Calu3 (cell line): ENCODE results near the gene NUDT22. TPM values are rescaled to one million over a fixed set of nuclear protein-coding genes. Genes with fewer than 3 reads are reported as not detected.

Source experiments
- BruUV-seq: library from RNA; stranded (reverse); fragments of 400-500 nt; replicated peaks from 2 replicates; lab custom pipeline; 2021; lab: Mats Ljungman, UMichigan
- CTCF ChIA-PET: fragments of 300-600 bp; sonication (Branson Sonifier 250); formaldehyde crosslinking; loops from one replicate; lab custom pipeline; 2022; ENCODE audit warnings: antibody characterized with exemption; lab: Charles Lee
- DNase-seq: peaks from one replicate; pipeline ENCODE4 v3.0.0; 2022
- H3K27ac Mint-ChIP-seq: one replicate; pipeline ENCODE4 v1.8.0; 2022; ENCODE audit warnings: mixed read lengths; ENCODE audit not compliant: unreplicated experiment
- H3K27me3 Mint-ChIP-seq: one replicate; pipeline ENCODE4 v1.8.0; 2022; ENCODE audit warnings: mixed read lengths; ENCODE audit not compliant: unreplicated experiment
- H3K36me3 Mint-ChIP-seq: one replicate; pipeline ENCODE4 v1.8.0; 2022; ENCODE audit warnings: mild to moderate bottlenecking, moderate library complexity, mixed read lengths; ENCODE audit not compliant: insufficient read depth, unreplicated experiment
- H3K4me1 Mint-ChIP-seq: one replicate; pipeline ENCODE4 v1.8.0; 2022; ENCODE audit warnings: mild to moderate bottlenecking, low read depth, mixed read lengths; ENCODE audit not compliant: unreplicated experiment
- H3K4me3 Mint-ChIP-seq: one replicate; pipeline ENCODE4 v1.8.0; 2022; ENCODE audit warnings: mild to moderate bottlenecking, low read depth, moderate library complexity, mixed read lengths; ENCODE audit not compliant: unreplicated experiment
- H3K9me3 Mint-ChIP-seq: one replicate; pipeline ENCODE4 v1.8.0; 2022; ENCODE audit warnings: low read depth, mixed read lengths; ENCODE audit not compliant: unreplicated experiment
- intact Hi-C: fragments of 100-400 bp; cut with micrococcal nuclease; formaldehyde crosslinking; loops from one replicate; pipeline ENCODE4 v1.10.0; 2022; ENCODE audit not compliant: unreplicated experiment
- total RNA-seq: library from RNA; stranded (reverse); gene quantifications from 2 replicates; pipeline ENCODE4 v1.2.3, GENCODE V29; 2022
- TF ChIP-seq, protein P1 (sequence below): fragments of 200-600 bp; IDR thresholded peaks from one replicate; pipeline ENCODE4 v1.8.0; 2022; ENCODE audit warnings: antibody characterized with exemption; ENCODE audit not compliant: unreplicated experiment

NUDT22 gene
- total RNA-seq, 1 experiment from 2014 or later: 58.7 TPM

DNA sequence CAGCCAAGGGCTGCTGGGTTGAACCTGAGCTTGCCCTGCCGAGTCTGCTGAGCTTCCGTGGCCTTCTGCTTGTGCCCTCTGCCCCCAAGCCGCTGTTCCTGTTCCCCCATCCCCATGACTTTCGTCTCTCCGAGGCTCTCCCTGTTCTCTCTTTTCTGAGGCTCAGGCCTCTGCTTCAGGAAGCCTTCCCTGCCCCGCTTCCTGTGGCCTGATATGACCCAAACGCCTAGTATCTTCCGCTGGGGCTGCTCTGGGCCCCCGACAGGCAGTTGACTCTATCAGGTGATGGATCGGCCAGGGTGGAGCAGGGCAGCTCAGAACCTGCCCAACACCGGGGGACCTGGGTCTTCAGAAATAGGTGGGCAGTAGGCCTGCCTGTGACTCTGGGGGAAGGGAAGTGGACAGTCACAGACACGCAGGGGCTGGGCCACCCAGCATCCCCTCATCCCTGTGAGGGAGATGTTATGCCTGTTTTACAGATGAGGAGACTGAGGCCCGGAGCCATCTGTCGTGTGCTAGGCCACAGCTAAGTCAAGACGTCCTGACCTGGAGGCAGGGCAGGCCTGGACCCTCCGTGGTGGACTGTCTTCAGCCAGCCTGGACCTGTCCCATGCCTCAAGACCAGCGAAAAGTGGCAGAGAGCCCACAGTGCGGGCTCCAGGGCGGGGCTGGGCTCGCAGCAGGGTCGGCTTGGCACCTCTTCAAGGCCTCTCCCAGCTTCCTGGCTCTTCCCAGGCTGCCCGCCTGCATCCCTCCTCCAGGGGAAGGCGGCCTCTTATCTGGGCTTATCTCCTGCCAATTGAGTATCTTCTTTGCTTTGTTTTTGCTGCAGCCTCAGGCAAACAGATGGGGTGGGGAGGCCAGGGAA is 42.2 kb downstream of the NUDT22 start:
- CTCF ChIA-PET: interaction anchor here (0.5 to 1.4 kb wide), 6 partner anchors 8 to 87 kb away, joined by 3 to 8 read pairs (median 4); partner anchors contain the start of gene FKBP2
- TF ChIP-seq, protein P1, sequence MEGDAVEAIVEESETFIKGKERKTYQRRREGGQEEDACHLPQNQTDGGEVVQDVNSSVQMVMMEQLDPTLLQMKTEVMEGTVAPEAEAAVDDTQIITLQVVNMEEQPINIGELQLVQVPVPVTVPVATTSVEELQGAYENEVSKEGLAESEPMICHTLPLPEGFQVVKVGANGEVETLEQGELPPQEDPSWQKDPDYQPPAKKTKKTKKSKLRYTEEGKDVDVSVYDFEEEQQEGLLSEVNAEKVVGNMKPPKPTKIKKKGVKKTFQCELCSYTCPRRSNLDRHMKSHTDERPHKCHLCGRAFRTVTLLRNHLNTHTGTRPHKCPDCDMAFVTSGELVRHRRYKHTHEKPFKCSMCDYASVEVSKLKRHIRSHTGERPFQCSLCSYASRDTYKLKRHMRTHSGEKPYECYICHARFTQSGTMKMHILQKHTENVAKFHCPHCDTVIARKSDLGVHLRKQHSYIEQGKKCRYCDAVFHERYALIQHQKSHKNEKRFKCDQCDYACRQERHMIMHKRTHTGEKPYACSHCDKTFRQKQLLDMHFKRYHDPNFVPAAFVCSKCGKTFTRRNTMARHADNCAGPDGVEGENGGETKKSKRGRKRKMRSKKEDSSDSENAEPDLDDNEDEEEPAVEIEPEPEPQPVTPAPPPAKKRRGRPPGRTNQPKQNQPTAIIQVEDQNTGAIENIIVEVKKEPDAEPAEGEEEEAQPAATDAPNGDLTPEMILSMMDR: no peak
- intact Hi-C loops: no loop called here
- Mint-ChIP-seq H3K36me3 (peaks cover 58% of the 10 kb centered on the region), H3K4me1 (peaks cover 18% of the 10 kb centered on the region), H3K27me3 (no peaks in the 10 kb centered on the region), H3K4me3 (peak overlapping the region; percentile 94), H3K9me3 (no peaks in the 10 kb centered on the region), H3K27ac (peak overlapping the region; percentile 97)
- no TSS peak for BruUV-seq
- DNase-seq: no peak

DNA sequence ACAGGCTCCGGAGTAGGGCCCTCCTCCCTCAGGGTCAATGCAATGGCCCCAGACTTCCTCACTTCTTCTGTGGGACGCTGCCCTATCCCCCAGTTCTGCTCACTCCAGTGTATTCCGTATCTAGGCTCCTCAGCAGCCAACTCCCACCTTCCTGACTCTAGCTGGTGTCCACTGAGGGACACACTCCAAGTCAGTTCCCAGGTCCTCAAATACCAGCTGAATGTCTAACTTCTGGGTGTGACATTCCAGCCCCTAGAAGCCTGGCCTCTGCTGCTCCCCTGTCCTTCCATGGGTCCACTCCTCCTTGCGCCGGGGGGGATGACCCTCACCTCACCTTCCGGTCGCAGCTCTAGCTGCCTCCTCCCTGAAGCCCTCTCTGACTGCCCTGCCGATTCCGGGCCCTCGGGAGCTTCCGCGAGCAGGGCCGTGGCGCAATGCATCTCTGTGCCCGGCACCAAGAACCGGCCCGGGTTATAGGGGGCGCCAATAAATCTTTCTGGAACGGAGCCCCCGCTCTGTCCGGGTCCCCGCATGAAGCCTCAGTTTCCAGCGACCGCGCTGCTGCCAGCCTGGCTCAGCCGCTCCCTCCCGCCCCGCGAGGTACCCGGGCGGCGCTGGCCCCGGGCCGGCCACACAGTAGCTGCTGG is 42.9 kb downstream of the NUDT22 start:
- intact Hi-C loops: no loop called here
- peaks cover 60% of the 10 kb centered on the region for H3K36me3 Mint-ChIP-seq
- CTCF ChIA-PET: interaction anchor here (0.5 to 1.4 kb wide), 6 partner anchors 9 to 86 kb away, joined by 3 to 7 read pairs (median 4); partner anchors contain the start of genes ESRRA and FKBP2
- H3K27me3 Mint-ChIP-seq: no peaks in the 10 kb centered on the region
- peaks cover 18% of the 10 kb centered on the region for H3K4me1 Mint-ChIP-seq
- DNase-seq: peak; percentile 56
- TF ChIP-seq, protein P1: no peak
- H3K4me3 Mint-ChIP-seq: peak overlapping the region; percentile 94
- peak overlapping the region; percentile 97 for H3K27ac Mint-ChIP-seq
- no peaks in the 10 kb centered on the region for H3K9me3 Mint-ChIP-seq
- no TSS peak for BruUV-seq

DNA sequence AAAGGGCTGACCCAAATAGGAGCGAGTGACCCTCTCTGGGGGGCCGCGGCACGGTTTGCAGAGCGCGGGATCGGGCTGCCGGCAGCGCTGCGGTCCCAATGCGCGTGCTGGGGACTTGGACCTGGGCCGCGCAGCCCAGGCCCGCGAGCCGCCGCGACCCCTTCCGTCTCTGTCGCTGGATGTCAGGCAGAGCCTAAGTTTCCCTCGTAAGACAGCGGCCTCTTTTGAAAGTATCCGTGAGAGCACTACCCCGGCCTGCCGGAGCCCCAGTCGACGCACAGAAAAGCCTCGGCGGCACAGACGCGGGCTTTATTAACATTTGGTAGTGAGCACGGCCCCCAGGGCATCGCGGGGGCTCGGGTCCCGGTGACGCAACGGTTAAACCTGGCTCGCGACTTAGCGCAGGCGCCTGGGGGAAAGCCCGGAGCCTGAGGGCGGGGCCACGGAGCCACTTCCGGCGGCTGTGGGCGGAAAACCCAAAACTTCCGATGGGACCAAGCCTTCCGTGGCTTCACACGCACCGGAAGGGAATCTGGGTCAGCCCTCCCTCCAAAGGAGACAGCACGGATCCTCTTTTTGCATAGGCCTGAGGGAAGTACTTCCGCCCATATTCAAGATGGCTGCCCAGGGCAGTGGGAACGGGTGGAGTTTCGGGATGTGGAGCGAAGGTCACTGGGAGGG is 43.6 kb downstream of the NUDT22 start:
- DNase-seq: peak; percentile 97
- CTCF ChIA-PET: interaction anchor here (0.6 to 2.6 kb wide), 8 partner anchors 18 to 1064 kb away, joined by 3 to 17 read pairs (median 4); partner anchors contain the start of genes DPF2, ESRRA, FKBP2 and PLCB3
- TF ChIP-seq, protein P1: no peak
- intact Hi-C loops: loop anchor here (2.0 kb wide), 1 partner anchor 35 kb away; the partner anchor contains the start of gene ESRRA
- Mint-ChIP-seq H3K36me3 (peaks cover 59% of the 10 kb centered on the region), H3K27me3 (no peaks in the 10 kb centered on the region), H3K4me1 (peaks cover 18% of the 10 kb centered on the region), H3K27ac (peak overlapping the region; percentile 97), H3K4me3 (peak overlapping the region; percentile 94), H3K9me3 (no peaks in the 10 kb centered on the region)
- TSS peak; percentile 41 for BruUV-seq
